ENCODE measurements around the gene NAXE. TPM values are rescaled to one million over a fixed set of nuclear protein-coding genes. Genes with fewer than 3 reads are reported as not detected.

The NAXE gene
- total and polyA plus RNA-seq, 2 of the 13 experiments (the other 11 are each of a cell fraction or from before 2014, with no cell fraction given), result 39.4 to 59.4 TPM

- no peak for TF ChIP-seq ZNF660 (CRISPR knock-in tag; IDR thresholded peaks at IDR 0.05; ENCODE audit: borderline replicate concordance, low read depth)
- peak in 1 of 2 experiments; percentile 92; a peak in 2 of 4 replicates for TF ChIP-seq KLF16 (CRISPR knock-in tag; IDR thresholded peaks at IDR 0.05)
- TF ChIP-seq POGK (CRISPR knock-in tag; conservative IDR thresholded peaks at IDR 0.05), result no peak; the same call in 1 of the 2 replicates
- no peak for TF ChIP-seq SALL2 (CRISPR knock-in tag; IDR thresholded peaks at IDR 0.05)
- TF ChIP-seq, protein P1, sequence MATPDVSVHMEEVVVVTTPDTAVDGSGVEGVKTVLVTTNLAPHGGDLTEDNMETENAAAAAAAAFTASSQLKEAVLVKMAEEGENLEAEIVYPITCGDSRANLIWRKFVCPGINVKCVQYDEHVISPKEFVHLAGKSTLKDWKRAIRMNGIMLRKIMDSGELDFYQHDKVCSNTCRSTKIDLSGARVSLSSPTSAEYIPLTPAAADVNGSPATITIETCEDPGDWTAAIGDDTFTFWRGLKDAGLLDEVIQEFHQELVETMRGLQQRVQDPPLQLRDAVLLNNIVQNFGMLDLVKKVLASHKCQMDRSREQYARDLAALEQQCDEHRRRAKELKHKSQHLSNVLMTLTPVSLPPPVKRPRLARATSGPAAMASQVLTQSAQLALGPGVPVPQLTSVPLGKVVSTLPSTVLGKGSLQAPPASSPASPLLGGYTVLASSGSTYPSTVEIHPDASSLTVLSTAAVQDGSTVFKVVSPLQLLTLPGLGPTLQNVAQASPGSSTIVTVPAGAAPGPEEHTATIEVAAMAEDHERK (CRISPR knock-in tag; IDR thresholded peaks at IDR 0.05; ENCODE audit: low read depth), result peak; percentile 58; the same call in 1 of the 2 replicates
- no peak for TF ChIP-seq KLF13 (CRISPR knock-in tag; IDR thresholded peaks at IDR 0.05)
- TF ChIP-seq, protein P2, sequence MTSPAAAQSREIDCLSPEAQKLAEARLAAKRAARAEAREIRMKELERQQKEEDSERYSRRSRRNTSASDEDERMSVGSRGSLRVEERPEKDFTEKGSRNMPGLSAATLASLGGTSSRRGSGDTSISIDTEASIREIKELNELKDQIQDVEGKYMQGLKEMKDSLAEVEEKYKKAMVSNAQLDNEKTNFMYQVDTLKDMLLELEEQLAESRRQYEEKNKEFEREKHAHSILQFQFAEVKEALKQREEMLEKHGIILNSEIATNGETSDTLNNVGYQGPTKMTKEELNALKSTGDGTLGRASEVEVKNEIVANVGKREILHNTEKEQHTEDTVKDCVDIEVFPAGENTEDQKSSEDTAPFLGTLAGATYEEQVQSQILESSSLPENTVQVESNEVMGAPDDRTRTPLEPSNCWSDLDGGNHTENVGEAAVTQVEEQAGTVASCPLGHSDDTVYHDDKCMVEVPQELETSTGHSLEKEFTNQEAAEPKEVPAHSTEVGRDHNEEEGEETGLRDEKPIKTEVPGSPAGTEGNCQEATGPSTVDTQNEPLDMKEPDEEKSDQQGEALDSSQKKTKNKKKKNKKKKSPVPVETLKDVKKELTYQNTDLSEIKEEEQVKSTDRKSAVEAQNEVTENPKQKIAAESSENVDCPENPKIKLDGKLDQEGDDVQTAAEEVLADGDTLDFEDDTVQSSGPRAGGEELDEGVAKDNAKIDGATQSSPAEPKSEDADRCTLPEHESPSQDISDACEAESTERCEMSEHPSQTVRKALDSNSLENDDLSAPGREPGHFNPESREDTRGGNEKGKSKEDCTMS (CRISPR knock-in tag; conservative IDR thresholded peaks at IDR 0.05), result no peak
- TF ChIP-seq, protein P3, sequence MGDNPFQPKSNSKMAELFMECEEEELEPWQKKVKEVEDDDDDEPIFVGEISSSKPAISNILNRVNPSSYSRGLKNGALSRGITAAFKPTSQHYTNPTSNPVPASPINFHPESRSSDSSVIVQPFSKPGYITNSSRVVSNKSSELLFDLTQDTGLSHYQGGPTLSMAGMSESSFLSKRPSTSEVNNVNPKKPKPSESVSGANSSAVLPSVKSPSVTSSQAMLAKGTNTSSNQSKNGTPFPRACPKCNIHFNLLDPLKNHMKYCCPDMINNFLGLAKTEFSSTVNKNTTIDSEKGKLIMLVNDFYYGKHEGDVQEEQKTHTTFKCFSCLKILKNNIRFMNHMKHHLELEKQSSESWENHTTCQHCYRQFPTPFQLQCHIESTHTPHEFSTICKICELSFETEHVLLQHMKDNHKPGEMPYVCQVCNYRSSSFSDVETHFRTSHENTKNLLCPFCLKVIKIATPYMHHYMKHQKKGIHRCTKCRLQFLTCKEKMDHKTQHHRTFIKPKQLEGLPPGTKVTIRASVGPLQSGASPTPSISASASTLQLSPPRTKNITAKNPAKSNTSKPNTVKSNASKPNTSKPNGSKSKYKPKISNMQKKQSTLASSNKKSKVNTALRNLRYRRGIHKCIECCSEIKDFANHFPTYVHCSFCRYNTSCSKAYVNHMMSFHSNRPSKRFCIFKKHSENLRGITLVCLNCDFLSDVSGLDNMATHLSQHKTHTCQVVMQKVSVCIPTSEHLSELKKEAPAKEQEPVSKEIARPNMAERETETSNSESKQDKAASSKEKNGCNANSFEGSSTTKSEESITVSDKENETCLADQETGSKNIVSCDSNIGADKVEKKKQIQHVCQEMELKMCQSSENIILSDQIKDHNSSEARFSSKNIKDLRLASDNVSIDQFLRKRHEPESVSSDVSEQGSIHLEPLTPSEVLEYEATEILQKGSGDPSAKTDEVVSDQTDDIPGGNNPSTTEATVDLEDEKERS (CRISPR knock-in tag; IDR thresholded peaks at IDR 0.05), result no peak
- no peak for TF ChIP-seq TRIM24 (CRISPR knock-in tag; IDR thresholded peaks at IDR 0.05)
- TF ChIP-seq NFIC (IDR thresholded peaks at IDR 0.05; ENCODE audit: low read length), result no peak
- TF ChIP-seq RNF2 (conservative IDR thresholded peaks at IDR 0.05; ENCODE audit: low read depth), result no peak
- TF ChIP-seq ZNF180 (CRISPR knock-in tag; IDR thresholded peaks at IDR 0.05; ENCODE audit: borderline replicate concordance, low read depth), result 0 out of 2 replicates have a peak, but pooled peaks have one; percentile 61
- TF ChIP-seq PRDM15 (CRISPR knock-in tag; IDR thresholded peaks at IDR 0.05), result no peak
- TF ChIP-seq MIER3 (CRISPR knock-in tag; IDR thresholded peaks at IDR 0.05; ENCODE audit: borderline replicate concordance), result no peak
- TF ChIP-seq HIVEP1 (CRISPR knock-in tag; IDR thresholded peaks at IDR 0.05), result peak; percentile 54
Observed at GRCh38 chr1:156571919-156572662, 19.5 kb upstream of the NAXE start, which contains the start of gene IQGAP3 (continued).

Data from HepG2 (cell line).